ENCODE results near the gene RRAD.

DNA sequence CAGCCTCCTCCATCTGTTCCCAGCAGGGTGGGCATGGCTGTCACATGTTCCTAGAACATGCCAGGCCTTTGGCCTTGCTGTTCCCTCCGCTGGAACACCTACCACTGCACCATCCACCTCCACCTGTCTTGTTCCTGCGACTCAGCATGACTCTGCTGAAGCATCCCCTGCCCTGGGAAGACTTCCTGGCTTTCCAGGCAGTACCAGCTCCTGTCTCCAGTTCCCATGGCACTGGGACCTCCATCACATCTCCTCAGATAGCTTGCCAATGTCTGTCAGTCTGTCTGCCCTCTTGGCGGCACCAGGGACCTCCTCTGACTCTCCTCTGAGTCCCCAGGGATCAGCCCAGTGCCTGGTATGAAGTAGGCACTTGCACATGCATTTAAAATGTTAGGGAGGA lies 29.3 kb downstream of the RRAD start:
- TF ChIP-seq, protein P1, sequence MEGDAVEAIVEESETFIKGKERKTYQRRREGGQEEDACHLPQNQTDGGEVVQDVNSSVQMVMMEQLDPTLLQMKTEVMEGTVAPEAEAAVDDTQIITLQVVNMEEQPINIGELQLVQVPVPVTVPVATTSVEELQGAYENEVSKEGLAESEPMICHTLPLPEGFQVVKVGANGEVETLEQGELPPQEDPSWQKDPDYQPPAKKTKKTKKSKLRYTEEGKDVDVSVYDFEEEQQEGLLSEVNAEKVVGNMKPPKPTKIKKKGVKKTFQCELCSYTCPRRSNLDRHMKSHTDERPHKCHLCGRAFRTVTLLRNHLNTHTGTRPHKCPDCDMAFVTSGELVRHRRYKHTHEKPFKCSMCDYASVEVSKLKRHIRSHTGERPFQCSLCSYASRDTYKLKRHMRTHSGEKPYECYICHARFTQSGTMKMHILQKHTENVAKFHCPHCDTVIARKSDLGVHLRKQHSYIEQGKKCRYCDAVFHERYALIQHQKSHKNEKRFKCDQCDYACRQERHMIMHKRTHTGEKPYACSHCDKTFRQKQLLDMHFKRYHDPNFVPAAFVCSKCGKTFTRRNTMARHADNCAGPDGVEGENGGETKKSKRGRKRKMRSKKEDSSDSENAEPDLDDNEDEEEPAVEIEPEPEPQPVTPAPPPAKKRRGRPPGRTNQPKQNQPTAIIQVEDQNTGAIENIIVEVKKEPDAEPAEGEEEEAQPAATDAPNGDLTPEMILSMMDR (IDR thresholded peaks at IDR 0.05; ENCODE audit: poor library complexity, severe bottlenecking), result no peak
- TF ChIP-seq EP300 (conservative IDR thresholded peaks at IDR 0.05; ENCODE audit: poor library complexity, severe bottlenecking) (no peak), POLR2AphosphoS5 (IDR thresholded peaks at IDR 0.05) (no peak), EZH2 (IDR thresholded peaks at IDR 0.05; ENCODE audit: borderline replicate concordance, insufficient read depth, low read length, poor library complexity, severe bottlenecking) (no peak), SMC3 (conservative IDR thresholded peaks at IDR 0.05; ENCODE audit: poor library complexity) (no peak), TAF1 (IDR thresholded peaks at IDR 0.05; ENCODE audit: low read depth) (no peak)
- TF ChIP-seq, protein P2, sequence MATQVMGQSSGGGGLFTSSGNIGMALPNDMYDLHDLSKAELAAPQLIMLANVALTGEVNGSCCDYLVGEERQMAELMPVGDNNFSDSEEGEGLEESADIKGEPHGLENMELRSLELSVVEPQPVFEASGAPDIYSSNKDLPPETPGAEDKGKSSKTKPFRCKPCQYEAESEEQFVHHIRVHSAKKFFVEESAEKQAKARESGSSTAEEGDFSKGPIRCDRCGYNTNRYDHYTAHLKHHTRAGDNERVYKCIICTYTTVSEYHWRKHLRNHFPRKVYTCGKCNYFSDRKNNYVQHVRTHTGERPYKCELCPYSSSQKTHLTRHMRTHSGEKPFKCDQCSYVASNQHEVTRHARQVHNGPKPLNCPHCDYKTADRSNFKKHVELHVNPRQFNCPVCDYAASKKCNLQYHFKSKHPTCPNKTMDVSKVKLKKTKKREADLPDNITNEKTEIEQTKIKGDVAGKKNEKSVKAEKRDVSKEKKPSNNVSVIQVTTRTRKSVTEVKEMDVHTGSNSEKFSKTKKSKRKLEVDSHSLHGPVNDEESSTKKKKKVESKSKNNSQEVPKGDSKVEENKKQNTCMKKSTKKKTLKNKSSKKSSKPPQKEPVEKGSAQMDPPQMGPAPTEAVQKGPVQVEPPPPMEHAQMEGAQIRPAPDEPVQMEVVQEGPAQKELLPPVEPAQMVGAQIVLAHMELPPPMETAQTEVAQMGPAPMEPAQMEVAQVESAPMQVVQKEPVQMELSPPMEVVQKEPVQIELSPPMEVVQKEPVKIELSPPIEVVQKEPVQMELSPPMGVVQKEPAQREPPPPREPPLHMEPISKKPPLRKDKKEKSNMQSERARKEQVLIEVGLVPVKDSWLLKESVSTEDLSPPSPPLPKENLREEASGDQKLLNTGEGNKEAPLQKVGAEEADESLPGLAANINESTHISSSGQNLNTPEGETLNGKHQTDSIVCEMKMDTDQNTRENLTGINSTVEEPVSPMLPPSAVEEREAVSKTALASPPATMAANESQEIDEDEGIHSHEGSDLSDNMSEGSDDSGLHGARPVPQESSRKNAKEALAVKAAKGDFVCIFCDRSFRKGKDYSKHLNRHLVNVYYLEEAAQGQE (IDR thresholded peaks at IDR 0.05; ENCODE audit: borderline replicate concordance), result no peak
